IMR-90 (cell line): ENCODE measurements around the gene RASSF5. TPM values are rescaled to one million over a fixed set of nuclear protein-coding genes. Genes with fewer than 3 reads are reported as not detected.
A peak's percentile ranks its signal among the peaks of the same experiment; 100 is the strongest.

Source experiments
- ATAC-seq: fragments of 200-7000 bp; cut with Tn5 transposase; 2 replicates; pipeline ENCODE4 v1.9.1; 2020; ENCODE audit warnings: low read depth, mild to moderate bottlenecking, moderate library complexity
- BruUV-seq: library from RNA; stranded (reverse); fragments of 400-500 nt; replicated peaks from 2 replicates; lab custom pipeline; 2021; lab: Mats Ljungman, UMichigan
- CTCF ChIA-PET: fragments of 300-600 bp; formaldehyde crosslinking; extraction: SDS; loops from one replicate; lab custom pipeline; 2021; ENCODE audit warnings: antibody characterized with exemption; lab: Yijun Ruan, JAX
- POLR2A ChIA-PET: fragments of 300-600 bp; sonication (Branson Sonifier 250); formaldehyde crosslinking; loops from one replicate; lab custom pipeline; 2022; ENCODE audit warnings: antibody characterized with exemption; ENCODE audit not compliant: unreplicated experiment; lab: Charles Lee
- DNase-seq: peaks from one replicate; pipeline ENCODE4 v3.0.0; 2013
- H2AFZ ChIP-seq: replicated peaks from 2 replicates; pipeline ENCODE3; 2013; ENCODE audit warnings: low read length, mild to moderate bottlenecking; ENCODE audit not compliant: poor library complexity
- H2AK5ac ChIP-seq: 2 replicates; pipeline ENCODE4 v1.6.1; 2013; ENCODE audit warnings: low read depth, low read length, inconsistent platforms
- H2AK9ac ChIP-seq: replicated peaks from 2 replicates; pipeline ENCODE3; 2013; ENCODE audit warnings: mild to moderate bottlenecking, low read depth, low read length, moderate library complexity; ENCODE audit not compliant: poor library complexity
- H2BK120ac ChIP-seq: 2 replicates; pipeline ENCODE4 v1.6.1; 2013; ENCODE audit warnings: low read depth, low read length, inconsistent platforms
- H2BK15ac ChIP-seq: 3 replicates; pipeline ENCODE4 v1.6.1; 2013; ENCODE audit warnings: low read depth, low read length, inconsistent platforms
- H2BK20ac ChIP-seq: 2 replicates; pipeline ENCODE4 v1.6.1; 2013; ENCODE audit warnings: low read depth, mild to moderate bottlenecking, inconsistent platforms, low read length, moderate library complexity
- H2BK5ac ChIP-seq: 2 replicates; pipeline ENCODE4 v1.6.1; 2013; ENCODE audit warnings: mild to moderate bottlenecking, low read depth, low read length, inconsistent platforms; ENCODE audit not compliant: poor library complexity, severe bottlenecking
- H3K14ac ChIP-seq: replicated peaks from 2 replicates; pipeline ENCODE4 v1.6.1; 2013; ENCODE audit warnings: low read depth, low read length, inconsistent platforms
- H3K18ac ChIP-seq: 2 replicates; pipeline ENCODE4 v1.6.1; 2013; ENCODE audit warnings: low read depth, low read length, control low read depth
- H3K23ac ChIP-seq: 2 replicates; pipeline ENCODE4 v1.6.1; 2013; ENCODE audit warnings: low read depth, low read length, inconsistent platforms
- H3K27ac ChIP-seq: 2 replicates; pipeline ENCODE4 v1.5.1; 2013; ENCODE audit warnings: mild to moderate bottlenecking, control low read depth, low read length; ENCODE audit not compliant: insufficient read depth
- H3K27me3 ChIP-seq: 2 replicates; pipeline ENCODE4 v1.6.1; 2013; ENCODE audit warnings: low read length; ENCODE audit not compliant: control insufficient read depth, insufficient read depth
- H3K36me3 ChIP-seq: 2 replicates; pipeline ENCODE4 v1.6.1; 2013; ENCODE audit warnings: low read length, mixed read lengths; ENCODE audit not compliant: control insufficient read depth, insufficient read depth
- H3K4ac ChIP-seq: 2 replicates; pipeline ENCODE4 v1.6.1; 2013; ENCODE audit warnings: low read depth, low read length, inconsistent platforms
- H3K4me1 ChIP-seq: 2 replicates; pipeline ENCODE4 v1.6.1; 2013; ENCODE audit warnings: low read length, mixed read lengths; ENCODE audit not compliant: control insufficient read depth, insufficient read depth
- H3K4me2 ChIP-seq: 2 replicates; pipeline ENCODE4 v1.6.1; 2013; ENCODE audit warnings: low read depth, mild to moderate bottlenecking, control low read depth, low read length, moderate library complexity
- H3K4me3 ChIP-seq: 2 replicates; pipeline ENCODE4 v1.5.1; 2013; ENCODE audit warnings: low read depth, mild to moderate bottlenecking, control low read depth, low read length, moderate library complexity; ENCODE audit not compliant: insufficient read depth
- H3K56ac ChIP-seq: 2 replicates; pipeline ENCODE4 v1.6.1; 2013; ENCODE audit warnings: low read length, inconsistent platforms; ENCODE audit not compliant: insufficient read depth; ENCODE audit errors: extremely low read depth
- H3K79me1 ChIP-seq, 2 experiments: 2 replicates each; pipeline ENCODE4 v1.6.1; 2013; ENCODE audit warnings: low read length in 2 of 2, inconsistent platforms in 1 of 2, low read depth in 1 of 2
- H3K9ac ChIP-seq: 2 replicates; pipeline ENCODE4 v1.6.1; 2013; ENCODE audit warnings: low read depth, low read length, control low read depth
- H3K9me1 ChIP-seq: 2 replicates; pipeline ENCODE4 v1.6.1; 2013; ENCODE audit warnings: low read length, inconsistent platforms; ENCODE audit not compliant: insufficient read depth
- H3K9me3 ChIP-seq: 2 replicates; pipeline ENCODE4 v1.6.1; 2013; ENCODE audit warnings: low read length; ENCODE audit not compliant: control insufficient read depth, insufficient read depth
- H4K20me1 ChIP-seq: 2 replicates; pipeline ENCODE4 v1.6.1; 2013; ENCODE audit warnings: low read length, inconsistent platforms; ENCODE audit not compliant: insufficient read depth
- H4K5ac ChIP-seq: 2 replicates; pipeline ENCODE4 v1.6.1; 2013; ENCODE audit warnings: mild to moderate bottlenecking, low read depth, low read length, control low read depth
- H4K8ac ChIP-seq, 2 experiments: 2 replicates each; pipeline ENCODE4 v1.6.1; 2013; ENCODE audit warnings: low read depth in 2 of 2, low read length in 2 of 2, control low read depth in 1 of 2, inconsistent platforms in 1 of 2
- H4K91ac ChIP-seq: 2 replicates; pipeline ENCODE4 v1.6.1; 2013; ENCODE audit warnings: low read depth, low read length, inconsistent platforms; ENCODE audit not compliant: insufficient read depth
- MAFK ChIP-seq: IDR thresholded peaks from 2 replicates; pipeline ENCODE4 v1.6.1; 2012; ENCODE audit warnings: low read depth, low read length, improper control_type of control experiment
- POLR2A ChIP-seq: IDR thresholded peaks from 2 replicates; pipeline ENCODE4 v1.6.1; 2012; ENCODE audit warnings: mild to moderate bottlenecking, low read depth, low read length
- WGBS, 2 experiments: methylation state at CpG; one replicate each; pipeline versions ENCODE4 v1.1.5 to v1.1.7; 2013; ENCODE audit warnings: missing lambda C conversion rate in 2 of 2; ENCODE audit not compliant: insufficient read length in 1 of 2; ENCODE audit errors: extremely low coverage in 2 of 2; 5-methylcytosine and 5-hydroxymethylcytosine counted together
- dilution Hi-C: fragments of 300-500 bp; cut with HindIII; formaldehyde crosslinking; loops from one replicate; pipeline ENCODE4 v1.14.3; 2018; ENCODE audit warnings: low sequenced_read_pairs; ENCODE audit not compliant: unreplicated experiment
- in situ Hi-C: fragments of 300-500 bp; cut with MboI; formaldehyde crosslinking; loops from 3 replicates; pipeline ENCODE4 v1.14.3; 2019; ENCODE audit warnings: low sequenced_read_pairs, inconsistent platforms, mixed read lengths
- intact Hi-C: fragments of 100-400 bp; cut with micrococcal nuclease; formaldehyde crosslinking; loops from 2 replicates; pipeline ENCODE4 v1.10.0; 2022
- polyA plus RNA-seq, 3 experiments: library from polyadenylated mRNA; depleted of rRNA; stranded (reverse); fragments of >200 nt; gene quantifications; 2 replicates each; pipeline ENCODE4 v1.2.3, GENCODE V29; 2012; ENCODE audit warnings: low replicate concordance in 1 of 3
- total RNA-seq: library from RNA; depleted of rRNA; stranded (reverse); fragments of >200 nt; gene quantifications from 2 replicates; pipeline ENCODE4 v1.2.3, GENCODE V29; 2012

RASSF5 gene
- total and polyA plus RNA-seq, 2 of the 4 experiments (the other 2 are of a cell fraction), result 0.18 to 1.1 TPM

DNA sequence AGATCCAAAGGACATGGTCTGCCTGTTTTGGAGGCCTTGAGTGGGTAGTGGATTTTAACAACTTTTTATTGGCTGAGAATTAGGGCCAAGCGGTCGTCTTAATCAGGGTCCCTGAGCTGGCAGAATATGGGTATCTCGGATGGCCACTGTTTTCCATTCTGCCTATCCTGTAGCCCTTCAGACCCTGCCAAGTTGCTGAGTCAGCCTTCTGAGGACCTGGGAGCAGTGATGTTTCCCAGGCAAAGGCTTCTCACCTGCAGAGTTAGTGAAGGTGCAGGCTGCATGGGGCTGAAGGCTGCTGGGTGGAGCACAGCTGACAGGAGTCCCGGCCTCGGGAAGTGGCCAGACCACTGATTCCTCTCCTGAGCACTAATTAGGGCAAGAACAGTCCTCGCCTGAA, 11.4 kb downstream of the RASSF5 start:
- Histone ChIP-seq H3K27me3 (peaks cover 2% of the 10 kb centered on the region; the same call in 1 of the 2 replicates), H3K18ac (no peak overlapping the region), H2AFZ (no peak overlapping the region), H3K9me3 (no peaks in the 10 kb centered on the region), H3K23ac (no peak overlapping the region), H3K4ac (no peak overlapping the region), H3K4me1 (peaks cover 7% of the 10 kb centered on the region), H4K91ac (no peak overlapping the region), H3K14ac (no peak overlapping the region), H3K9ac (no peak overlapping the region), H4K20me1 (no peaks in the 10 kb centered on the region), H2BK5ac (no peak overlapping the region), H2BK120ac (no peak overlapping the region), H3K56ac (no peak overlapping the region), H2BK20ac (no peak overlapping the region), H3K9me1 (peaks cover 2% of the 10 kb centered on the region; the same call in 1 of the 2 replicates), H2AK9ac (no peak overlapping the region), H2AK5ac (no peak overlapping the region), H4K8ac (no peak overlapping the region), H2BK15ac (no peak overlapping the region), H3K27ac (no peak overlapping the region), H4K5ac (no peak overlapping the region), H3K4me2 (no peak overlapping the region), H3K79me1 (no peaks in the 10 kb centered on the region; a peak in 1 of 4 replicates), H3K4me3 (no peak overlapping the region), H3K36me3 (no peaks in the 10 kb centered on the region)
- POLR2A ChIA-PET, result no interaction called here
- no peak for ATAC-seq
- in situ Hi-C loops (no loop called here), intact Hi-C loops (no loop called here), dilution Hi-C loops (no loop called here)
- peak; percentile 86 for TF ChIP-seq MAFK
- no peak for TF ChIP-seq POLR2A
- no TSS peak for BruUV-seq
- no peak for DNase-seq
- 77% methylated on average over 4 of the region's 6 CpGs; no CpG with 5 or more reads in 1 of the 2 experiments for WGBS, 2 experiments
- CTCF ChIA-PET, result no interaction called here
